ENCODE measurements around the gene CDK5. TPM values are rescaled to one million over a fixed set of nuclear protein-coding genes. Genes with fewer than 3 reads are reported as not detected.
A peak's percentile ranks its signal among the peaks of the same experiment; 100 is the strongest.
"Not testable (repeated sequence)": the region's sequence is repeated elsewhere in the genome, so short reads cannot be mapped to it uniquely, and the experiment has no call there.

Gene CDK5
- total RNA-seq, 1 donor = 3.7 TPM

GRCh38 chr7:151027728-151028130, 30.0 kb downstream of the CDK5 start:
- not testable (repeated sequence) for H3K9me3 ChIP-seq (ENCODE audit: low read depth, low read length); H3K27me3 ChIP-seq (ENCODE audit: insufficient read depth, low read length)
- Histone ChIP-seq H3K4me3 (ENCODE audit: low read length) (peak overlapping the region; percentile 65), H3K4me1 (ENCODE audit: insufficient read depth, low read length) (peaks cover 18% of the 10 kb centered on the region)

GRCh38 chr7:151026771-151027727, 30.6 kb downstream of the CDK5 start:
- H3K9me3 ChIP-seq (ENCODE audit: low read depth, low read length); H3K4me3 ChIP-seq (ENCODE audit: low read length); H3K27me3 ChIP-seq (ENCODE audit: insufficient read depth, low read length): not testable (repeated sequence)
- peaks cover 18% of the 10 kb centered on the region for H3K4me1 ChIP-seq (ENCODE audit: insufficient read depth, low read length)

- no peaks in the 10 kb centered on the region for H3K9me3 ChIP-seq (ENCODE audit: low read depth, low read length)
- no peak overlapping the region for H3K4me3 ChIP-seq (ENCODE audit: low read length)
- H3K4me1 ChIP-seq (ENCODE audit: insufficient read depth, low read length) = peaks cover 18% of the 10 kb centered on the region
- H3K27me3 ChIP-seq (ENCODE audit: insufficient read depth, low read length) = no peaks in the 10 kb centered on the region
Observed at GRCh38 chr7:151025924-151026671, 31.6 kb downstream of the CDK5 start.

GRCh38 chr7:151024435-151025056, 33.2 kb downstream of the CDK5 start, which contains the start of gene ATG9B:
ATG9B (minus strand) TSS chr7:151024494; CDS start chr7:151024423, 71 bp downstream.
- Histone ChIP-seq H3K4me1 (ENCODE audit: insufficient read depth, low read length) (peaks cover 16% of the 10 kb centered on the region), H3K4me3 (ENCODE audit: low read length) (no peak within 1 kb of the TSS), H3K9me3 (ENCODE audit: low read depth, low read length) (no peaks in the 10 kb centered on the region)

GRCh38 chr7:151023232-151023631, 34.5 kb downstream of the CDK5 start:
- Histone ChIP-seq H3K9me3 (ENCODE audit: low read depth, low read length) (no peaks in the 10 kb centered on the region), H3K4me3 (ENCODE audit: low read length) (no peak overlapping the region), H3K27me3 (ENCODE audit: insufficient read depth, low read length) (peaks cover 23% of the 10 kb centered on the region), H3K4me1 (ENCODE audit: insufficient read depth, low read length) (peaks cover 18% of the 10 kb centered on the region)

More at GRCh38 chr7:151024435-151025056, 33.2 kb downstream of the CDK5 start, which contains the start of gene ATG9B:
- H3K27me3 ChIP-seq (ENCODE audit: insufficient read depth, low read length) = peaks cover 14% of the 10 kb centered on the region

- no peaks in the 10 kb centered on the region for H3K9me3 ChIP-seq (ENCODE audit: low read depth, low read length)
- H3K27me3 ChIP-seq (ENCODE audit: insufficient read depth, low read length) = peaks cover 24% of the 10 kb centered on the region
- no peak overlapping the region for H3K4me3 ChIP-seq (ENCODE audit: low read length)
- H3K4me1 ChIP-seq (ENCODE audit: insufficient read depth, low read length) = peaks cover 27% of the 10 kb centered on the region
Observed at GRCh38 chr7:151020231-151020630, 37.5 kb downstream of the CDK5 start.

- Histone ChIP-seq H3K9me3 (ENCODE audit: low read depth, low read length) (no peaks in the 10 kb centered on the region), H3K27me3 (ENCODE audit: insufficient read depth, low read length) (peaks cover 24% of the 10 kb centered on the region), H3K4me3 (ENCODE audit: low read length) (no peak overlapping the region), H3K4me1 (ENCODE audit: insufficient read depth, low read length) (peaks cover 39% of the 10 kb centered on the region)
Observed at GRCh38 chr7:151019130-151019447, 38.6 kb downstream of the CDK5 start.

- Histone ChIP-seq H3K9me3 (ENCODE audit: low read depth, low read length) (no peaks in the 10 kb centered on the region), H3K4me3 (ENCODE audit: low read length) (no peak overlapping the region), H3K27me3 (ENCODE audit: insufficient read depth, low read length) (peaks cover 24% of the 10 kb centered on the region), H3K4me1 (ENCODE audit: insufficient read depth, low read length) (peaks cover 44% of the 10 kb centered on the region)
Observed at GRCh38 chr7:151018421-151019129, 39.1 kb downstream of the CDK5 start.

- Histone ChIP-seq H3K9me3 (ENCODE audit: low read depth, low read length) (no peaks in the 10 kb centered on the region), H3K4me1 (ENCODE audit: insufficient read depth, low read length) (peaks cover 47% of the 10 kb centered on the region), H3K27me3 (ENCODE audit: insufficient read depth, low read length) (peaks cover 26% of the 10 kb centered on the region), H3K4me3 (ENCODE audit: low read length) (no peak overlapping the region)
Observed at GRCh38 chr7:151017953-151018420, 39.7 kb downstream of the CDK5 start.

- no peak overlapping the region for H3K4me3 ChIP-seq (ENCODE audit: low read length)
- peaks cover 52% of the 10 kb centered on the region for H3K4me1 ChIP-seq (ENCODE audit: insufficient read depth, low read length)
- no peaks in the 10 kb centered on the region for H3K9me3 ChIP-seq (ENCODE audit: low read depth, low read length)
- peaks cover 30% of the 10 kb centered on the region for H3K27me3 ChIP-seq (ENCODE audit: insufficient read depth, low read length)
Observed at GRCh38 chr7:151017370-151017952, 40.2 kb downstream of the CDK5 start.

- Histone ChIP-seq H3K9me3 (ENCODE audit: low read depth, low read length) (no peaks in the 10 kb centered on the region), H3K4me1 (ENCODE audit: insufficient read depth, low read length) (peaks cover 57% of the 10 kb centered on the region), H3K27me3 (ENCODE audit: insufficient read depth, low read length) (peaks cover 33% of the 10 kb centered on the region), H3K4me3 (ENCODE audit: low read length) (no peak overlapping the region)
Observed at GRCh38 chr7:151016942-151017341, 40.8 kb downstream of the CDK5 start.

- Histone ChIP-seq H3K4me1 (ENCODE audit: insufficient read depth, low read length) (peaks cover 57% of the 10 kb centered on the region), H3K4me3 (ENCODE audit: low read length) (no peak overlapping the region), H3K9me3 (ENCODE audit: low read depth, low read length) (no peaks in the 10 kb centered on the region), H3K27me3 (ENCODE audit: insufficient read depth, low read length) (peaks cover 33% of the 10 kb centered on the region)
Observed at GRCh38 chr7:151016505-151016904, 41.2 kb downstream of the CDK5 start.

- Histone ChIP-seq H3K27me3 (ENCODE audit: insufficient read depth, low read length) (peaks cover 33% of the 10 kb centered on the region), H3K4me3 (ENCODE audit: low read length) (no peak overlapping the region), H3K4me1 (ENCODE audit: insufficient read depth, low read length) (peaks cover 60% of the 10 kb centered on the region), H3K9me3 (ENCODE audit: low read depth, low read length) (no peaks in the 10 kb centered on the region)
Observed at GRCh38 chr7:151015967-151016366, 41.7 kb downstream of the CDK5 start.

- Histone ChIP-seq H3K4me1 (ENCODE audit: insufficient read depth, low read length) (peaks cover 70% of the 10 kb centered on the region), H3K4me3 (ENCODE audit: low read length) (no peak overlapping the region), H3K27me3 (ENCODE audit: insufficient read depth, low read length) (peaks cover 24% of the 10 kb centered on the region), H3K9me3 (ENCODE audit: low read depth, low read length) (no peaks in the 10 kb centered on the region)
Observed at GRCh38 chr7:151014950-151015349, 42.7 kb downstream of the CDK5 start.
